H9 (cell line): ENCODE measurements around the gene RRP1B. TPM values are rescaled to one million over a fixed set of nuclear protein-coding genes. Genes with fewer than 3 reads are reported as not detected.

ENCODE experiments used
- DNase-seq: peaks from one replicate; pipeline ENCODE4 v3.0.0-alpha.2; 2017
- H2AFZ ChIP-seq: one replicate; pipeline ENCODE4 v1.6.1; 2013; ENCODE audit warnings: mild to moderate bottlenecking, low read length, control low read depth, moderate library complexity
- H2AK5ac ChIP-seq: 2 replicates; pipeline ENCODE4 v1.6.1; 2013; ENCODE audit warnings: low read length, control low read depth, mixed read lengths; ENCODE audit not compliant: insufficient read length
- H2BK120ac ChIP-seq: one replicate; pipeline ENCODE4 v1.6.1; 2013; ENCODE audit warnings: low read depth, mild to moderate bottlenecking, low read length, control low read depth, inconsistent platforms; ENCODE audit not compliant: poor library complexity, severe bottlenecking
- H2BK12ac ChIP-seq: 2 replicates; pipeline ENCODE4 v1.6.1; 2013; ENCODE audit warnings: low read length, control low read depth, mixed read lengths, low read depth; ENCODE audit not compliant: insufficient read length
- H2BK15ac ChIP-seq: 2 replicates; pipeline ENCODE4 v1.6.1; 2013; ENCODE audit warnings: low read depth, low read length, control low read depth
- H2BK20ac ChIP-seq: one replicate; pipeline ENCODE4 v1.6.1; 2013; ENCODE audit warnings: low read depth, mild to moderate bottlenecking, low read length, control low read depth, inconsistent platforms; ENCODE audit not compliant: poor library complexity, severe bottlenecking
- H2BK5ac ChIP-seq: 2 replicates; pipeline ENCODE4 v1.6.1; 2013; ENCODE audit warnings: low read length, control low read depth, mixed read lengths; ENCODE audit not compliant: insufficient read length
- H3K14ac ChIP-seq: 2 replicates; pipeline ENCODE4 v1.6.1; 2013; ENCODE audit warnings: low read length, control low read depth; ENCODE audit not compliant: insufficient read depth
- H3K18ac ChIP-seq: 2 replicates; pipeline ENCODE4 v1.6.1; 2013; ENCODE audit warnings: low read depth, mild to moderate bottlenecking, mixed read lengths, low read length, control low read depth; ENCODE audit not compliant: insufficient read length
- H3K23ac ChIP-seq: 2 replicates; pipeline ENCODE4 v1.6.1; 2013; ENCODE audit warnings: low read length, control low read depth, mixed read lengths, low read depth; ENCODE audit not compliant: insufficient read length
- H3K23me2 ChIP-seq: 2 replicates; pipeline ENCODE4 v1.6.1; 2013; ENCODE audit warnings: low read depth, mild to moderate bottlenecking, mixed read lengths, low read length, control low read depth; ENCODE audit not compliant: insufficient read length, poor library complexity, severe bottlenecking
- H3K27ac ChIP-seq: 2 replicates; pipeline ENCODE4 v1.5.1; 2013; ENCODE audit warnings: low read length, control low read depth, mixed read lengths, low read depth; ENCODE audit not compliant: insufficient read length
- H3K27me3 ChIP-seq: 2 replicates; pipeline ENCODE4 v1.6.1; 2013; ENCODE audit warnings: low read length, control low read depth, inconsistent platforms; ENCODE audit not compliant: insufficient read depth
- H3K4ac ChIP-seq: 2 replicates; pipeline ENCODE4 v1.6.1; 2013; ENCODE audit warnings: low read depth, mild to moderate bottlenecking, control low read depth, inconsistent platforms, low read length, moderate library complexity
- H3K4me1 ChIP-seq: 2 replicates; pipeline ENCODE4 v1.6.1; 2013; ENCODE audit warnings: low read length, control low read depth, inconsistent platforms; ENCODE audit not compliant: insufficient read depth
- H3K4me2 ChIP-seq: 2 replicates; pipeline ENCODE4 v1.6.1; 2013; ENCODE audit warnings: low read length, control low read depth, mixed read lengths; ENCODE audit not compliant: insufficient read length, insufficient read depth
- H3K56ac ChIP-seq: 2 replicates; pipeline ENCODE4 v1.6.1; 2013; ENCODE audit warnings: low read depth, mild to moderate bottlenecking, mixed read lengths, low read length, control low read depth; ENCODE audit not compliant: insufficient read length
- H3K79me1 ChIP-seq: 2 replicates; pipeline ENCODE4 v1.6.1; 2013; ENCODE audit warnings: low read depth, mild to moderate bottlenecking, moderate library complexity, low read length, control low read depth, inconsistent platforms; ENCODE audit not compliant: insufficient read depth, poor library complexity, severe bottlenecking
- H3K79me2 ChIP-seq: 2 replicates; pipeline ENCODE4 v1.6.1; 2013; ENCODE audit warnings: low read length, control low read depth, inconsistent platforms; ENCODE audit not compliant: insufficient read depth
- H3K9ac ChIP-seq: 2 replicates; pipeline ENCODE4 v1.6.1; 2013; ENCODE audit warnings: low read length, control low read depth, mixed read lengths; ENCODE audit not compliant: insufficient read length; ENCODE audit errors: extremely low read depth
- H3K9me3 ChIP-seq: one replicate; pipeline ENCODE4 v1.6.1; 2013; ENCODE audit warnings: low read depth, low read length, inconsistent platforms; ENCODE audit not compliant: control insufficient read depth
- H3T11ph ChIP-seq: one replicate; pipeline ENCODE4 v1.6.1; 2013; ENCODE audit warnings: mild to moderate bottlenecking, low read length, control low read depth, inconsistent platforms
- H4K20me1 ChIP-seq: one replicate; pipeline ENCODE4 v1.6.1; 2013; ENCODE audit not compliant: control insufficient read depth, insufficient read length, insufficient read depth
- H4K5ac ChIP-seq: 2 replicates; pipeline ENCODE4 v1.6.1; 2013; ENCODE audit warnings: low read depth, mild to moderate bottlenecking, mixed read lengths, low read length, control low read depth; ENCODE audit not compliant: insufficient read length
- H4K8ac ChIP-seq: replicated peaks from 2 replicates; pipeline ENCODE4 v1.6.1; 2013; ENCODE audit warnings: low read length, control low read depth, mixed read lengths, low read depth; ENCODE audit not compliant: insufficient read length
- H4K91ac ChIP-seq: 2 replicates; pipeline ENCODE4 v1.6.1; 2013; ENCODE audit warnings: low read depth, mild to moderate bottlenecking, moderate library complexity, mixed read lengths, low read length, control low read depth; ENCODE audit not compliant: insufficient read length
- H3K27ac Mint-ChIP-seq, 3 experiments: 2 replicates in 2 of 3; 3 replicates in 1 of 3; pipeline ENCODE4 v1.8.0; 2020 to 2021; ENCODE audit warnings: mixed read lengths in 3 of 3, mild to moderate bottlenecking in 1 of 3, moderate library complexity in 1 of 3
- H3K27me3 Mint-ChIP-seq: 2 replicates; pipeline ENCODE4 v1.8.0; 2021; ENCODE audit warnings: low read depth, mild to moderate bottlenecking, moderate library complexity, mixed read lengths
- H3K36me3 Mint-ChIP-seq, 3 experiments: 2 replicates in 2 of 3; 3 replicates in 1 of 3; pipeline ENCODE4 v1.8.0; 2020 to 2021; ENCODE audit warnings: low read depth in 3 of 3, mixed read lengths in 3 of 3; ENCODE audit not compliant: insufficient read depth in 1 of 3
- H3K4me1 Mint-ChIP-seq, 2 experiments: 2 replicates each; pipeline ENCODE4 v1.8.0; 2020; ENCODE audit warnings: mixed read lengths in 2 of 2
- H3K4me3 Mint-ChIP-seq, 2 experiments: 2 replicates in 1 of 2; 3 replicates in 1 of 2; pipeline ENCODE4 v1.8.0; 2020 to 2021; ENCODE audit warnings: mild to moderate bottlenecking in 2 of 2, mixed read lengths in 2 of 2, moderate library complexity in 1 of 2
- H3K9me3 Mint-ChIP-seq, 2 experiments: 2 replicates in 1 of 2; 3 replicates in 1 of 2; pipeline ENCODE4 v1.8.0; 2020; ENCODE audit warnings: mild to moderate bottlenecking in 2 of 2, mixed read lengths in 2 of 2, moderate library complexity in 1 of 2
- WGBS: extraction: QIAGEN DNeasy Blood & Tissue Kit; methylation state at CpG from one replicate; pipeline ENCODE4 v1.1.7; 2013; ENCODE audit warnings: missing lambda C conversion rate, low lambda C conversion rate, mixed read lengths; ENCODE audit not compliant: insufficient read length; ENCODE audit errors: extremely low coverage; 5-methylcytosine and 5-hydroxymethylcytosine counted together
- total RNA-seq: library from RNA; stranded (reverse); gene quantifications from 2 replicates; pipeline ENCODE4 v1.2.1, GENCODE V29; 2021
- TF ChIP-seq, protein P1 (sequence below): fragments of 200-600 bp; sonication (generic); conservative IDR thresholded peaks from 3 replicates; pipeline ENCODE4 v1.8.0; 2021; ENCODE audit warnings: antibody characterized with exemption, mild to moderate bottlenecking

Gene RRP1B
- total RNA-seq, 1 experiment from 2014 or later, result 96.6 TPM

DNA sequence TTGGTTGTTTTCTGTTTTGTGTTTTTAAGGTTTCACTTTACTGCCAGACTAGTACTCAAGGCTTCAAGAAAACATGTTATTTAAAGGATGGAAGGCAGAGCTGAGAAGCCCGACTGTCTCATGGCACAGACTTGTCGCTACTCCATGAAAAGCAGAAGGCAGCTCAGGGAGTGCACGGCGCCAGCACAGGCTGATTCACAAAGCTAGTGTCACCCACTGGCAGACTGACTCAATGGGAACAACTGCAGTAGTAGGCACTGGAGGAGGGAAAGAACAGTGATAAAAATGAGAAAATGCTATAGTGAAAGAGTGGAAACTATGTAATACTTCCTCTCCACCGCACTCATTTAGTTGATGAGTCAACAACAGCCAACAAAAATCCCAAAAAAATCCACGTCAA is 14.8 kb upstream of the RRP1B start:
- no peak overlapping the region for H2BK20ac ChIP-seq
- no peak overlapping the region for H3K14ac ChIP-seq
- H3K9me3 Mint-ChIP-seq, result no peaks in the 10 kb centered on the region
- no peaks in the 10 kb centered on the region for H3K9me3 ChIP-seq
- H2BK120ac ChIP-seq, result no peak overlapping the region
- H2BK15ac ChIP-seq, result no peak overlapping the region
- H3K23ac ChIP-seq, result no peak overlapping the region
- H3K4ac ChIP-seq, result no peak overlapping the region
- no peak overlapping the region for H2AFZ ChIP-seq
- H3K27ac Mint-ChIP-seq, result no peak overlapping the region
- no peak overlapping the region for H3K56ac ChIP-seq
- TF ChIP-seq, protein P1, sequence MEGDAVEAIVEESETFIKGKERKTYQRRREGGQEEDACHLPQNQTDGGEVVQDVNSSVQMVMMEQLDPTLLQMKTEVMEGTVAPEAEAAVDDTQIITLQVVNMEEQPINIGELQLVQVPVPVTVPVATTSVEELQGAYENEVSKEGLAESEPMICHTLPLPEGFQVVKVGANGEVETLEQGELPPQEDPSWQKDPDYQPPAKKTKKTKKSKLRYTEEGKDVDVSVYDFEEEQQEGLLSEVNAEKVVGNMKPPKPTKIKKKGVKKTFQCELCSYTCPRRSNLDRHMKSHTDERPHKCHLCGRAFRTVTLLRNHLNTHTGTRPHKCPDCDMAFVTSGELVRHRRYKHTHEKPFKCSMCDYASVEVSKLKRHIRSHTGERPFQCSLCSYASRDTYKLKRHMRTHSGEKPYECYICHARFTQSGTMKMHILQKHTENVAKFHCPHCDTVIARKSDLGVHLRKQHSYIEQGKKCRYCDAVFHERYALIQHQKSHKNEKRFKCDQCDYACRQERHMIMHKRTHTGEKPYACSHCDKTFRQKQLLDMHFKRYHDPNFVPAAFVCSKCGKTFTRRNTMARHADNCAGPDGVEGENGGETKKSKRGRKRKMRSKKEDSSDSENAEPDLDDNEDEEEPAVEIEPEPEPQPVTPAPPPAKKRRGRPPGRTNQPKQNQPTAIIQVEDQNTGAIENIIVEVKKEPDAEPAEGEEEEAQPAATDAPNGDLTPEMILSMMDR, result no peak
- H3K27me3 Mint-ChIP-seq, result no peaks in the 10 kb centered on the region; the same call in 1 of the 2 replicates
- no peak overlapping the region for H2BK5ac ChIP-seq
- H3K79me2 ChIP-seq, result no peaks in the 10 kb centered on the region
- H4K20me1 ChIP-seq, result no peaks in the 10 kb centered on the region
- H3K27me3 ChIP-seq, result no peaks in the 10 kb centered on the region
- H2BK12ac ChIP-seq, result no peak overlapping the region
- no peak overlapping the region for H4K91ac ChIP-seq
- H3K4me1 ChIP-seq, result no peaks in the 10 kb centered on the region
- no peak for DNase-seq
- no peak overlapping the region for H3K4me2 ChIP-seq
- H4K8ac ChIP-seq, result no peak overlapping the region
- H3K4me1 Mint-ChIP-seq, result peaks cover 12 to 18% of the 10 kb centered on the region in 2 experiments
- no peaks in the 10 kb centered on the region for H3K36me3 Mint-ChIP-seq
- H3K18ac ChIP-seq, result no peak overlapping the region
- no peak overlapping the region for H3T11ph ChIP-seq
- no peaks in the 10 kb centered on the region for H3K79me1 ChIP-seq
- H3K4me3 Mint-ChIP-seq, result no peak overlapping the region
- H3K9ac ChIP-seq, result no peak overlapping the region
- no peak overlapping the region for H4K5ac ChIP-seq
- WGBS, result no CpG with 5 or more reads among the region's 6 CpGs
- H3K23me2 ChIP-seq, result no peaks in the 10 kb centered on the region
- H2AK5ac ChIP-seq, result no peak overlapping the region
- H3K27ac ChIP-seq, result no peak overlapping the region
